ENCODE results near the gene GOLGA6L10.
"Not testable (repeated sequence)": the region's sequence is repeated elsewhere in the genome, so short reads cannot be mapped to it uniquely, and the experiment has no call there.

GRCh38 chr15:82395788-82396187, 46.5 kb upstream of the GOLGA6L10 start:
- TF ChIP-seq, protein P1, sequence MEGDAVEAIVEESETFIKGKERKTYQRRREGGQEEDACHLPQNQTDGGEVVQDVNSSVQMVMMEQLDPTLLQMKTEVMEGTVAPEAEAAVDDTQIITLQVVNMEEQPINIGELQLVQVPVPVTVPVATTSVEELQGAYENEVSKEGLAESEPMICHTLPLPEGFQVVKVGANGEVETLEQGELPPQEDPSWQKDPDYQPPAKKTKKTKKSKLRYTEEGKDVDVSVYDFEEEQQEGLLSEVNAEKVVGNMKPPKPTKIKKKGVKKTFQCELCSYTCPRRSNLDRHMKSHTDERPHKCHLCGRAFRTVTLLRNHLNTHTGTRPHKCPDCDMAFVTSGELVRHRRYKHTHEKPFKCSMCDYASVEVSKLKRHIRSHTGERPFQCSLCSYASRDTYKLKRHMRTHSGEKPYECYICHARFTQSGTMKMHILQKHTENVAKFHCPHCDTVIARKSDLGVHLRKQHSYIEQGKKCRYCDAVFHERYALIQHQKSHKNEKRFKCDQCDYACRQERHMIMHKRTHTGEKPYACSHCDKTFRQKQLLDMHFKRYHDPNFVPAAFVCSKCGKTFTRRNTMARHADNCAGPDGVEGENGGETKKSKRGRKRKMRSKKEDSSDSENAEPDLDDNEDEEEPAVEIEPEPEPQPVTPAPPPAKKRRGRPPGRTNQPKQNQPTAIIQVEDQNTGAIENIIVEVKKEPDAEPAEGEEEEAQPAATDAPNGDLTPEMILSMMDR (IDR thresholded peaks at IDR 0.05) = not testable (repeated sequence)
- not testable (repeated sequence) for TF ChIP-seq POLR2A (IDR thresholded peaks at IDR 0.05); POLR2AphosphoS5 (IDR thresholded peaks at IDR 0.05; ENCODE audit: insufficient read depth in 1 of 2, low read depth in 1 of 2)

Data from vagina (tissue), 2 donors.